Lower leg skin (tissue), 4 donors: ENCODE results near the gene AP1B1. TPM values are rescaled to one million over a fixed set of nuclear protein-coding genes. Genes with fewer than 3 reads are reported as not detected.

Experiments
- DNase-seq, 2 donors: peaks; one replicate each; pipeline ENCODE4 v3.0.0-alpha.2; 2019; ENCODE audit warnings: low spot score in 2 of 2
- H3K4me3 ChIP-seq: fragments of 200-600 bp; sonication (generic); 2 replicates; pipeline ENCODE4 v1.5.1; 2017; ENCODE audit warnings: mild to moderate bottlenecking, low read depth; ENCODE audit not compliant: poor library complexity, severe bottlenecking
- POLR2A ChIP-seq, 2 donors: fragments of 450-650 bp; IDR thresholded peaks; one replicate each; pipeline ENCODE4 v1.6.1; 2016 to 2017; ENCODE audit warnings: antibody characterized with exemption in 2 of 2, mild to moderate bottlenecking in 1 of 2, moderate library complexity in 1 of 2
- WGBS, 2 donors: methylation state at CpG; one replicate each; pipeline ENCODE4 v1.1.5; 2018; 5-methylcytosine and 5-hydroxymethylcytosine counted together
- intact Hi-C: fragments of 100-400 bp; cut with DNase I; formaldehyde crosslinking; loops from one replicate; pipeline ENCODE4 v1.15.0; 2023; ENCODE audit warnings: low total_unique reads
- total RNA-seq, 4 donors: library from RNA; depleted of rRNA; stranded (reverse); fragments of >200 nt; gene quantifications; one replicate each; pipeline ENCODE4 v1.1.0, GENCODE V29; 2016
- TF ChIP-seq, protein P1 (sequence below), 3 donors: fragments of 450-650 bp; IDR thresholded peaks; one replicate each; pipeline ENCODE4 v1.5.1; 2016; ENCODE audit warnings: antibody characterized with exemption in 3 of 3, mild to moderate bottlenecking in 3 of 3, moderate library complexity in 2 of 3

AP1B1 gene
- total RNA-seq, 4 donors from 2014 or later = 65.4 to 95.5 (median 79.0) TPM

- intact Hi-C loops = no loop called here
- no peak for DNase-seq
- 76 to 79% methylated on average over 8 of the region's 8 CpGs for WGBS, 2 donors
- TF ChIP-seq, protein P1, sequence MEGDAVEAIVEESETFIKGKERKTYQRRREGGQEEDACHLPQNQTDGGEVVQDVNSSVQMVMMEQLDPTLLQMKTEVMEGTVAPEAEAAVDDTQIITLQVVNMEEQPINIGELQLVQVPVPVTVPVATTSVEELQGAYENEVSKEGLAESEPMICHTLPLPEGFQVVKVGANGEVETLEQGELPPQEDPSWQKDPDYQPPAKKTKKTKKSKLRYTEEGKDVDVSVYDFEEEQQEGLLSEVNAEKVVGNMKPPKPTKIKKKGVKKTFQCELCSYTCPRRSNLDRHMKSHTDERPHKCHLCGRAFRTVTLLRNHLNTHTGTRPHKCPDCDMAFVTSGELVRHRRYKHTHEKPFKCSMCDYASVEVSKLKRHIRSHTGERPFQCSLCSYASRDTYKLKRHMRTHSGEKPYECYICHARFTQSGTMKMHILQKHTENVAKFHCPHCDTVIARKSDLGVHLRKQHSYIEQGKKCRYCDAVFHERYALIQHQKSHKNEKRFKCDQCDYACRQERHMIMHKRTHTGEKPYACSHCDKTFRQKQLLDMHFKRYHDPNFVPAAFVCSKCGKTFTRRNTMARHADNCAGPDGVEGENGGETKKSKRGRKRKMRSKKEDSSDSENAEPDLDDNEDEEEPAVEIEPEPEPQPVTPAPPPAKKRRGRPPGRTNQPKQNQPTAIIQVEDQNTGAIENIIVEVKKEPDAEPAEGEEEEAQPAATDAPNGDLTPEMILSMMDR (IDR thresholded peaks at IDR 0.05) = no peak
- TF ChIP-seq POLR2A (IDR thresholded peaks at IDR 0.05) = no peak
- no peak overlapping the region for H3K4me3 ChIP-seq
Observed at GRCh38 chr22:29391546-29391945, 3.2 kb upstream of the AP1B1 start.

GRCh38 chr22:29390270-29390669 is 1.9 kb upstream of the AP1B1 start:
- no peak overlapping the region for H3K4me3 ChIP-seq
- no peak for TF ChIP-seq POLR2A (IDR thresholded peaks at IDR 0.05)
- TF ChIP-seq, protein P1 (IDR thresholded peaks at IDR 0.05) = no peak
- WGBS, 2 donors = 93 to 95% methylated on average over 6 of the region's 6 CpGs
- no peak for DNase-seq
- intact Hi-C loops = no loop called here

DNA sequence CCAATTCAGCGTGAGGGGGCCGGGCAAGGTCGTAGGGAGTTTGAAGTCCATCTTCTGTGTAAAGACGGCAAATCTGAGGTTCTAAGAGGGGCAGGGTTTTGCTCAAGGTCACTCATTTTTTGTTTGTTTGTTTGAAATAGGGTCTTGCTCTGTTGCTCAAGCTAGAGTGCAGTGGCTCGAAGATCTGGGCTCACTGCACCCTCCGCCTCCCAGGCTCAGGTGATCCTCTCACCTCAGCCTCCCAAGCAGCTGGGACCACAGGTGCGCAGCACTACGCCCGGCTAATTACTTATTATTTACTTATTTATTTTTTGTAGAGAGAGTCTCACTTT is 355 bp upstream of the AP1B1 start:
- intact Hi-C loops = no loop called here
- WGBS, 2 donors = 13 to 18% methylated on average over 9 of the region's 9 CpGs
- DNase-seq = no peak
- TF ChIP-seq POLR2A (IDR thresholded peaks at IDR 0.05) = no peak
- TF ChIP-seq, protein P1 (IDR thresholded peaks at IDR 0.05) = no peak
- peak overlapping the region; percentile 73 for H3K4me3 ChIP-seq

GRCh38 chr22:29386708-29387107 is 1.7 kb downstream of the AP1B1 start:
- intact Hi-C loops = no loop called here
- no peak for TF ChIP-seq POLR2A (IDR thresholded peaks at IDR 0.05)
- TF ChIP-seq, protein P1 (IDR thresholded peaks at IDR 0.05) = no peak
- 68% methylated on average over 8 of the region's 8 CpGs for WGBS, 2 donors
- no peak overlapping the region for H3K4me3 ChIP-seq
- DNase-seq = no peak

DNA sequence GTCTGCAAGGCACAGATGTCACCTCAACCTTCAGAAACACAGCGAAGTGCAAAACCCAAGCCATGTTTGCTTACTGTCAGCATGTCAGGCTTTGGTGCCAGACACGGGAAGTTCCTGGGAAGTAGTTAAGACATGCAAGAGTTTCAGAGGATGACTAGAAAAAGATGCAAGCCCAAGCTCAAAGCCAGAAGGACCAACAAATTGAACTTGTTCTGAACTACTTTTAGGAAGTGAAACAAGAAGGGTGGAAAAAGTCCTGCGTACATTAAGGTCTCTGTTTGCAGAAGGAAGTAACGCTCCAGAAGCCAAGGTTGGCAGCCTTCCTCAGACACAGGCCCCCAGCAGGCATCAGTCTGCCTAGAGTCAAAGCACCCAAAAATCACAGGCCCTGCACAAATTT is 2.6 kb downstream of the AP1B1 start:
- no peak overlapping the region for H3K4me3 ChIP-seq
- WGBS, 2 donors = 25 to 38% methylated on average over 4 of the region's 4 CpGs
- TF ChIP-seq, protein P1 (IDR thresholded peaks at IDR 0.05) = no peak
- no peak for TF ChIP-seq POLR2A (IDR thresholded peaks at IDR 0.05)
- no peak for DNase-seq
- intact Hi-C loops = no loop called here

DNA sequence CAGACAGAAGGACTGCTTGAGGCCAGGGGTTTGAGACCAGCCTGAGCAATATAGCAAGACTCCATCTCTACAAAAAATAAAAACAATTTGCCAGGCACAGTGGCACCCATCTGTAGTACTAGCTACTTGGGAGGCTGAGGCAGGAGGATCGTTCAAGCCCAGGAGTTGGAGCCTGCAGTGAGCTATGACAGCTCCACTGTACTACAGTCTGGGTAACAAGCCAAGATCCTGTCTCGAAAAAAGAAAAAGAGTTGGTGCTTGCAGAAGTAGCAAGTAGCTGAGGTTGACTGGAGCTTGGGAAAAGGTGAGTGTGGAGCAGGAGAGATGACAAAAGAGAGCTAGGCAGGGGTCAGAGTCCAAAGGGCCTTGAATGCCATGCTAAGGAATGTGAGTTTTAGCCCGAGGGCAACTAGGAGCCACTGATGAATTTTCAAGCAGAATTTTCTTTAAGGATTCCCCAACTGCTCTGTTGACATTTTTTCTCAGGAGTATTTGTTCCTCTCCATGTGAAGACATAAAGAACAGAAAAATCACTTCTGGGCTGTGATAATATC is 3.1 kb downstream of the AP1B1 start:
- no peak overlapping the region for H3K4me3 ChIP-seq
- TF ChIP-seq, protein P1 (IDR thresholded peaks at IDR 0.05) = no peak
- TF ChIP-seq POLR2A (IDR thresholded peaks at IDR 0.05) = no peak
- DNase-seq = no peak
- WGBS, 2 donors = 67 to 79% methylated on average over 3 of the region's 3 CpGs
- intact Hi-C loops = no loop called here
